ENCODE data around the gene DNAAF8.

The DNAAF8 gene

DNA sequence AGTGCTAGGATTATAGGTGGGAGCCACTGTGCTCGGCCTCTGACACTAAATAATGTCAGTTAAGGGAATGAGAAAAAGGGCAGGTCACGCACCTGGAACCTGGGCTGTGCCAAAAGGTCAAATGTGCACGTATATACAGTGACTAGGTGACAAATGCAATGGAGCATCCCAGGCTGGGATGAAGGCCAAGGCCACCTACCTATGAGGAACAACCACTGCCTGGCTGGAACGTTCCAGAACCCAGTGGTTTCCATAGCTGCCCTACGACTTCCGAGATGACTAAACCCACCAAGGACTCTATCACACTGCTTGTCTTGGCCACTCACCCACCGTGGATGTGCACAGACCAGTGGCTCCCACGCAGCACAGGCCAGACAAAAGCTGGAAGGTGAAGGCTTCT lies 16.6 kb downstream of the DNAAF8 start:
- DNase-seq (ENCODE audit: low read depth in 1 of 2, low spot score in 1 of 2) = no peak

DNA sequence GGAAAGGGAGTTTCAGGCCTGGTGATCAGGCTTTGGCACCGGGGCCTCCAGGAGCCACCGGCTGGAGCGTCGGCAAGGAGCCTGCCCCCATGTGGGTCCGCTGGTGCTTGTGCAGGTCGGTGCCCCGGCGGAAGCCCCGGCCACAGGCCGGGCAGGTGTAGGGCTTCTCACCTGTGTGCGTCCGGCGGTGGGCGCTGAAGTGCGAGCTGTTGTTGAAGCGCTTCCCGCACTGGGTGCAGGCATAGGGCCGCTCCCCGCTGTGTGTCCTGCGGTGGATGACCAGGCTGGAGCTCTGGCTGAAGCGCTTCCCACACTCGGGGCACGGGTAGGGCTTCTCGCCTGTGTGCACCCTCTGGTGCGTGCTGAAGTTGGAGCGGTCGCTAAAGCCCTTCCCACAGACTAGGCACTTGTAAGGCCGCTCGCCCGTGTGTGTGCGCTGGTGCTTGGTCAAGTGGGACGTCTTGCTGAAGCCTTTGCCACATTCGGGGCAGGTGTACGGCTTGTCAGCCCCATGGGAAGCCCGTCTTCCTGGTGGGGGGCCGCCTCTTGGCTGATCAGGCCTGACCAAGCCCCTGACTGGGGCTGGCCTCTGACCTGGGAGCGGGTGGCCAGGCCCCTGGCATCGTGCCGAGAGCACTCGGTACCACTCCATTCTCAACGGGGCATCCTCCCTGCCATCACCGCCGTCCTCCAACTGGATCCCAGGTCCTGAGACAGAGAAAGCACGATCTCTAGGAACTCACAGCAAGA lies 18.2 kb downstream of the DNAAF8 start:
- no peak for DNase-seq (ENCODE audit: low read depth in 1 of 2, low spot score in 1 of 2)

DNA sequence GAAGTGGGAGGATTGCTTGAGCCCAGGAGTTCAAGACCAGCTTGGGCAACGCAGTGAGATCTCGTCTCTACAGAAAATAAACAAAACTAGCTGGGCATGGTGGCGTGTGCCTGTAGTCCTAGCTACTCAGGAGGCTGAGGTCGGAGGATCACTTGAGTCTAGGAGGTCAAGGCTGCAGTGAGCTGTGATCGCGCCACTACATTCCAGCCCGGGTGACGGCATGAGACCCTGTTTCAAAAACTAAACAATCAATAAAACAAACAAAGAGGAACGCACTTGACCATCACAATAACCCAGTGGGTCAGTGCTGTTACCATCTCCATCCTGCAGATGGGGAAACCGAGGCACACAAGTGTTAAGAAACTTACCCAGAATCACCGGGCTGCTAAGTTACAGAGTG lies 18.9 kb downstream of the DNAAF8 start:
- DNase-seq (ENCODE audit: low read depth in 1 of 2, low spot score in 1 of 2) = no peak

DNA sequence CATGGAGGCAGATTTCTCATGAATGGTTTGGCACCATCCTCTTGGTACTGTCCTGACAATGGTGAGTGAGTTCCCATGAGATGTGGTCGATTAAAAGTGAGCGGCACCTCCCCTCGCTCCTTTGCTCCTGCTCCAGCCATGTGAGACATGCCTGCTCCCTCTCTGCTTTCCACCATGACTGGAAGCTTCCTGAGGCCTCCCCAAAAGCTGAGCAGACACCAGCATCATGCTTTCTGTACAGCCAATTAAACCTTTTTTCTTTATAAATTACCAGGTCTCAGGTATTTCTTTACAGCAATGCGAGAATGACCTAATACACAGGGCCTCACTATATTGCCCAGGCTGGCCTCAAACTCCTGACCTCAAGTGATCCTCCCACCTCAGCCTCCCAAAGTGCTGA lies 20.5 kb downstream of the DNAAF8 start:
- DNase-seq (ENCODE audit: low read depth in 1 of 2, low spot score in 1 of 2) = no peak

DNA sequence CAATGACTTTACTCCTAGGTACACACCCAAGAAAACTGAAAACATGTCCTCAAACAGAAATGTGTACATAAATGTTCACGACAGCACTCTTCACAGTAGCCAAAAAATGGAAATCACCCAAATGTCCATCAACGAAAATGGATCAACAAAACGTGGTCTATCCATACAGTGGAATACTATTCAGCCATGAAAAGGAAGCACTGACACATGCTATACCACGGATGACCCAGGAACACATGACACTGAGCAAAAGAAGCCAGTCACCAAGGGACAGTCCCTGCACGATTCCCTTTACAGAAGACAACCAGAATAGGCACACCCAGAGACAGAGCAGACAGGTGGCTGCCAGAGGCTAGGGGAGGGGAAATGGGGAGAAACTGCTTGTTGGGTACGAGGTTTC lies 21.4 kb downstream of the DNAAF8 start:
- DNase-seq (ENCODE audit: low read depth in 1 of 2, low spot score in 1 of 2) = no peak

DNA sequence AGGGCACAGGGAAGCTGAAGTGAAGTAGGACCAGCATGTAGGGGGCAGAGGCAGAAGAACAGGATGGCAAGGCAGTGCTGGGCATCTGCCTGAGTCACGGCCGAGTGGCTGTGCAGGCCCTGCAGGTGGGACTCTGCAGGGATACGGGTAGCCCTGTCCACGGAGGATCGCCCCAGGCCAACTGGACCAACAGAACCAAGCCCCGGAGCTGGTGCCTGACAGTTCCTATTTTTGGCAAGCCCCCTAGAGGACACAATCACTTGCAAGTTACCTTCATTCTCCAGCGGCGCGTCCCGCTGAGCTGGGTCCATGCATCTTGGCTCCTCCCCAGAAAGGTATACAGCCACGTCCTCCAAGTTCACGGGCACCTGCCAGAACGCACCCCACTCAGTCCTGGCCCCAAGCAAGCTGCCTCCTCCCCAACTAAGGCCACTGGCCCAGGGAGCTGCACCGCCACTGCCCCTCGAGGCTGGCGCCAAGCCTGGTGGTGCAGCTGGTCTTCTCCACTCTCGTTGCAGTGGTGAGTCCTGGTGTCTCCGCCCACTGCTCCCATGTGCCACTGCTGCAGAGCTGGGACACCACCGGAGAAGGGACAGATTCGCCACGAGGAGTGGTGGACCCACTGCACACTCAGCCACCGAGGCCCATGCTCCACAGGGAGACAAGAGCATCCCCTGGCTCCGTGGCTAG lies 26.0 kb downstream of the DNAAF8 start:
- DNase-seq (ENCODE audit: low read depth in 1 of 2, low spot score in 1 of 2) = no peak

DNA sequence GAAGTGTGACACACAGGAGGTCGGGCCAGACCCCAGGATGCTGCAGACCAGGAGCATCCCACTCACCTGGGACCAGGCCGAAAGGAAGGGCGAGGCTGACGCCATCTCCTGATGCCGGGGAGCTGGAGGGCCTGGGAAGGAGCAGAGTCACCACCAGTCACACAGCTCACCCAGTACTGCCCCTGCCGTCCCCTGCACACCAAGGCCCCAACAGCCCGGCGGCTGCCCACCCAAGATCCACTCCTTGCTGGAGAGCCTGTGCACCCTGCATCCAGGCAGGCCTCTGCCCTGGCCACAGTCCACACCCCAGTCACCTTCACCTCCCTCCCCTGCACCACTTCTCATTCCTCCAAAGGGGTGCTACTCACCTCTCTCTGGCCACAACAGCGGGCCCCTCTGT lies 27.9 kb downstream of the DNAAF8 start:
- DNase-seq (ENCODE audit: low read depth in 1 of 2, low spot score in 1 of 2) = no peak

DNA sequence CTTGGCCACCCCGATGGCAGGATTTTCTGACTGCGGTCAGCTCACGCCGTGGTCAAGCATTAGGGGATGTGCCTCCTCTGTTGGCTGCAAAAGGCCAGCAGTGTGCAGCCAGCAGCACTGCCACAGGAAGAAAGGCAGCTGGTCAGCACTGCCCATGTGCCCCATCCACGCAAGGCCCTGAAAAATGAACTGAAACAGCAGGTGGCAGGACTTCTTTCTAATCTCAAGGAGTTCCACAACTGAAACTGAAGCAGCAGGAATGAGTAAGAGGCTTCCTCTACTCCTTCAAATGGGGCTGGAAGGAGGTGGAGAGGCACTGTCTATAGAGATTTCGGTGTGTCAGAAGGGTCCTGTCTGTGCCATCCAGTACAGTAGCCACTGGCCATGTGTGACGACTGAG lies 29.5 kb downstream of the DNAAF8 start:
- no peak for DNase-seq (ENCODE audit: low read depth in 1 of 2, low spot score in 1 of 2)

DNA sequence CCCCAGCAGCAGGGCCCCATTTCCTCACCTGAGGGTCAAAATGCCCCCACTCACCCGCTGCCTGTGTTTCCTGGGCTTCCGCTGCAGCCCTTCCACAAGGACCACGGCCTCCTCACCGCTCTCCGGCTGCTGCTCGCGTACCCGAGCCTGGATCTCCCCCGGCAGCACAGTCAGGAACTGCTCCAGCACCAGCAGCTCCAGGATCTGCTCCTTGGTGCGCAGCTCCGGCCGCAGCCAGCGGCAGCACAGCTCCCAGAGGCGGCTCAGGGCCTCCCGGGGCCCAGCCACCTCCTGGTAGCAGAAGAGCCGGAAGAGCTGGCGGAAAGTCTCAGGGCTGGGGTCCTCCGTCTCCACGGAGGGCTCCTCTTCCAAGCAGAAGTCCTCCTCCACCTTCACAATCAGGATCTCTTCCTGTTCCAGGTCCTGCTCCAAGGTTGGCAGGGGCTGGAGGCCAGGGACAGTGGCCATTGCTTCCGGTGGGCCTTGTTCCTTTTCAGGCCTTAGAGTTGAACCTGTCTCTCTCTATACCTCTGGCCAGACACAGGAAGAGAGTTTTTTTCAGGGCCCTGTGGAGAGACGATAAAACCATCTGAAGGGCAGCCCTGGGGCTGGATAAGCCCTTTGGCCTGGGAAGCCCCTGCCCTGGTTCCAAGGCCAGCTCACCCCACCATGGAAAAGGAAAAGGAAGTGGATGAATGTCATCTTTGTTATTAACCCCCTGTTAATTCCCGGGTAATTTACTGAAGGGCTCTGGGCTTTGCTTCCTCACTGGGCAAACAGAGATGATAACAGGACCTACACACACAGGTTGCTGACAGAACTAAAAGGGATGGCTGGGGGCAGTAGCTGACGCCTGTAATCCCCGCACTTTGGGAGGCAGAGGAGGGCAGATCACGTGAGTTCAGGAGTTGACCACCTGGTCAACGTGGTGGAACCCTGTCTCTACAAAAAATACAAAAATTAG lies 31.5 kb downstream of the DNAAF8 start:
- no peak for DNase-seq (ENCODE audit: low read depth in 1 of 2, low spot score in 1 of 2)

DNA sequence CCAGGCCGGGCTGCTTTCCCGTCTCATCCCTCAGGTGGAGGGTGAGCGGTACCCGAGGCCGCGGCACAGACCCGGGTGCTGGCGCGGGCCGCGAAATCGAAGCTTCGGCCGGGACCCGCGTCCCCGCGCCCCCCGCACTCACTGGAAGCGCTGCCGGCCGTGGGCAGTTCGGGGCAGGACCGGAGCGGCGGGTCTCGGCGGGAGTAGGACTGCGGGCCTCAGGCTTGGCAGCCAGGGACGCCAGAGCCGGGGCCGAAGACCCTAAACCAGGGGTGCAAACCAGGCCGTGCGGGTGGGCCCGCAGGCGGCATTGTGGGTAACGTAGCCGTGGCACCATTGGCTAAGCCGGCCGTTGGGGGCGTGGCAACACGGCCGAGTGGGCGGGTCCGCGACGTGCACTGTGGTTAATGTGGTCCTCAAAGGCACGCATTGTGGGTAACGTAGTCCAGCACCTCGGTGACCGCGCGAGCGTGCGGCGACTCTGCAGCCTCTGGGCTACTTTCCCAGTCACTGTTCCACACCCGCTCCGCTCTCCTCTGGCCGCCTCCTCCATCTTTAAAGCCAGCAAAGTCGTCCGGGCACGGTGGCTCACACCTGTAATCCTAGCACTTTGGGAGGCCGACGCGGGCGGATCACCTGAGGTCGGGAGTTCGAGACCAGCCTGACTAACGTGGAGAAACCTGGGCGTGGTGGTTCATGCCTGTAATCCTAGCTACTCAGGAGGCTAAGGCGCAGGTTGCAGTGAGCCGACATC lies 32.7 kb downstream of the DNAAF8 start, which contains the start of gene ZNF500:
Gene ZNF500, minus strand, starts transcription at position 288 of the 754 bp plus-strand sequence. CDS start 1,184 bp downstream, outside the sequence.
- peak; percentile 92 to 98 for DNase-seq (ENCODE audit: low read depth in 1 of 2, low spot score in 1 of 2)

DNA sequence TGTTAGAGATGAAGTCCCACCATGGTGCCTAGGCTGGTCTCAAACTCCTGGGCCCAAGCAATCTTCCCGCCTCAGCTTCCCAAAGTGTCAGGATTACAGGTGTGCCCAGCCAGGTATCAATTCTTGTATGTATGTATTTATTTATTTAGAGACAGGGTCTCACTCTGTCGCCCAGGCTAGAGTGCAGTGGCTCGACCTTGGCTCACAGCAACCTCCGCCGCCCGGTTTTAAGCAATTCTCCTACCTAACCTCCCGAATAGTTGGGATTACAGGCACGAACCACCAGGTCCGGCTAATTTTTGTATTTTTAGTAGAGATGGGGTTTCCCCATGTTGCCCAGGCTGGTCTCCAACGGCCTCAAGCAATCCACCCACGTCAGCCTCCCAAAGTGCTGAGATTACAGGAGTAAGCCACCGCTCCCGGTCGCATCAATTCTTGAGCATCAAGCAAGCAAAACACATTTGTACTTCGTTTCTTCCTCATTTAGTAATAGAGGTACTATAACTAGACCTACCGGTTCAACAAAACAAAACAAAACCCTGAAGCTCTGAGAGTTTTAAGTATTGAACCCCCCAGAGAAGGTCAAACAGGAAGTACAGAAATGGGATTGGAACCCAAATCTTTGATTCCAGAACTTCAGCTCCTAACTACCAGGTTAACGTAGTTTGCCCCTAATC lies 33.7 kb downstream of the DNAAF8 start:
- no peak for DNase-seq (ENCODE audit: low read depth in 1 of 2, low spot score in 1 of 2)

DNA sequence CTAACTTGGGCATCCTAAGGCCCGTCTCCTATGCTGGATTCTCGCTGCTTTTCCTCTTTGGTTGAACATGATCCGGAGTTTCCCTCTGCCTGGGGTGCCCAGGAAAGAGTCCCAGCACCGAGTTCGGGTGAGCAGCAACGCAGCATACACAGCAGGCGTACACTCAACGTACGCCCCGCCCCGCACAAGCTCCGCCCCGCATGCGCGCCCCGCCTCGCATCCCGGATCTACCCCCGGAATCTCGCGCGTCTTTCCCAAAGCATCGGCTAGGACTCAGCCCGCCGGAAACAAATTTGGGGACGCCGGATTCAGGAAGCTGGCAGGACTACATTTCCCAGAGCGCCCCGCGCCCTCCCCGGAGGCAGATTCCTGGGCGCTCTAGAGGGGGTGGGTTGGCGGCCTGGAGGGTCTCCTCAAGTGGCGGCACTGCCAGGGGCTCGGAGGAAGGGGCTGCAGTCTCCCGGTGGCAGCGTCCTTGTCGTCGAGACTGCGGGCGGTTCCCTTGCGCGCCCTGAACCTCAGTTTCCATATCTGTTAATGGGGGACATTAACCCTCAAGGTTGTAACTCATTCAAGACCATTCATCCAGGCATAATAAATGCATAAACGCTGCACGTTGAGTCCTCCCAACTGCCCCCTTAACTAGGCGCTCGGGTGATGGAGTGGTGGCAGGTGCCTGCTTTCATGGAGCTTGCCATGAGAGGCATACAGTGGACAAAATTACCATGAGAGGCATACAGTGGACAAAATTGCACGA lies 34.4 kb downstream of the DNAAF8 start:
- peak; percentile 63 to 82 for DNase-seq (ENCODE audit: low read depth in 1 of 2, low spot score in 1 of 2)

DNA sequence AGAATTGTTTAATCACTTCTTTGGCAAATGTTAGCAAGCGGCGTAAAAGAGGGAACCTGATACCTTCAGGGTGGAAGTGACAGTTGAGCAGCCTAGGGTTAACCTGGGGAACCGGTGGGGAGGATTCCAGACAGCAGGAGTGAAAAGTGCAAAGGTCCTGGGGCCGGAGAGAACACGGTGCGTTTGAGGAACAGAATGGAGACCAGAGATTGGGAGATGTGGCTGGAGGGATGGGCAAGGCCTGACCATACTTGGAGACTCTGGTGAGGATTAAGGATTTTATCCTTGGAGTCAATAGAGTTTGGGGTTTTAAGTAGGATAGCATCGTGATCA lies 34.9 kb downstream of the DNAAF8 start:
- DNase-seq (ENCODE audit: low read depth in 1 of 2, low spot score in 1 of 2) = no peak

DNA sequence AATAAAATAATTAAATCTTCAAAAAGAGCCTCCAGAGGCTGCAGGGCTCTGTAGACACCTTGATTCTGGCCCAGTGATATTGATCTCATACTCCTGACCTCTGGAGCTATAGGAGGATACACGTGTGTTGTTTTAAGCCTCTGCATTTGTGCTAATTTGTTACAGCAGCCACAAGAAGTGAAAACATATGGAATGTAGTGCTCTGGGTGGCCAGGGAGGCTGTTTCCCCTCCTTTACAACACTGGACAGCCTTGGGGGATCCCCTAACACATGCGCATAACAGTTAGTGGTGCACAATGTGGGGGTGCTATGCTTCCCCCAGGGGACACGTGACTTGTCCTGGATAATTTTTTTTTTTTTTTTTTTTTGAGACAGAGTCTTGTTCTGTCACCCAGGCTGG lies 37.3 kb downstream of the DNAAF8 start:
- DNase-seq (ENCODE audit: low read depth in 1 of 2, low spot score in 1 of 2) = no peak

DNA sequence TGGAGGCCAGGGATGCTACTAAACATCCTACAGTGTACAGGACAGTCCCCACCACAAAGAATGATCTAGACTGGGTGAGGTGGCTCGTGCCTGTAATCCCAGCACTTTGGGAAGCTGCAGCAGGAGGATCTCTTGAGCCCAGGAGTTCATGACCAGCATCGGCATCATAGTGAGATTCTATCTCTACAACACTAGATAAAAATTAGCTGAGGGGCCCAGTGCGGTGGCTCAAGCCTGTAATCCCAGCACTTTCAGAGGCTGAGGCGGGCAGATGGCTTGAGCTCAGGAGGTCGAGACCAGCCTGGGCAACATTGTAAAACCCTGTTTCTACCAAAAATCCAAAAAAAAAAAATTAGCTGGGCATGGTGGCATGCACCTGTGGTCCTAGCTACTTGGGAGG lies 38.0 kb downstream of the DNAAF8 start:
- DNase-seq (ENCODE audit: low read depth in 1 of 2, low spot score in 1 of 2) = no peak

DNA sequence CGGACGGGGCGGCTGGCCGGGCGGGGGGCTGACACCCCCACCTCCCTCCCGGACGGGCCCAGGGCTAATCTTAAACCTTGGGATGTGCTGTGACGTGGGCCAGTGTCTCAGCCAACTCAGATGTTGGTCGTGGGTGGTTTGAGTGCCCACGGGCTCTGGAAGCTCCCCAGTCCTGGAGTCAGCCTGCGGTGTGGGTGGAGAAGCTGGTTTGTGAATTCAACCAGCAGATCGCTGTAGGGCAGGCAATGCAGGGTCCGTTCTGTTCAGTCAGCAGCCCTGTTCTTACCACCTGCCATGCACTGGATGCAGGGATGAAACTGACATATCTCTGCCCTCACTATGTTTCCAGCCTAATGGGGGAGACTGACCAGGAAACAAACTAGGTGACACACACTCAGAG lies 40.7 kb downstream of the DNAAF8 start:
- DNase-seq (ENCODE audit: low read depth in 1 of 2, low spot score in 1 of 2) = no peak

DNA sequence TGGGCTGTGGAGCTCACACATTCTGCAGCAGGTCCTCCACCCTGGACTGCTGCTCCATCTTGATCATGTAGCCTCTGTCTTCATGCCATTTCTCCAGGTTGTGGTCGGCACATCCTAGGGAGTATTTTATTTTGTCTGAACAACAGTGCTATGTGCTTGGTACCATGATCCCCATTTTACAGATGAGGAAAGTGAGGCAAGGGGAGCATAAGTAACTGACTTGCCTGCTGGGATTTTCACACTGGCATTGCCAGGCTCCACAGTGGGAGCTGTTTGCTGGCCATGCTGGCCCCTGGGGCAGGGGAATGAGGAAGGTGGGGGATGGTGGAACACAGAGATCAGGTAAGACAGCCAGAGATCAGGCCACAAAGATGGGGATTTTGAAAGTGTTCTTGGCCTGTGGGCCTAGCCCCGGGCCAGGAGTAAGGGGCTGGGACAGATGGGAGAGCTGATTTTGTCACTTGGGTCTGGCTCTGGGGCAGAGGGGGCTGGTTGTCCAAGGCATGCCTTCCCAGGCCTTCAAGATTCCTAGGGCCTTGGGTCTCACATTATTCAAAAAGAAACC lies 41.9 kb downstream of the DNAAF8 start:
- DNase-seq (ENCODE audit: low read depth in 1 of 2, low spot score in 1 of 2) = no peak

DNA sequence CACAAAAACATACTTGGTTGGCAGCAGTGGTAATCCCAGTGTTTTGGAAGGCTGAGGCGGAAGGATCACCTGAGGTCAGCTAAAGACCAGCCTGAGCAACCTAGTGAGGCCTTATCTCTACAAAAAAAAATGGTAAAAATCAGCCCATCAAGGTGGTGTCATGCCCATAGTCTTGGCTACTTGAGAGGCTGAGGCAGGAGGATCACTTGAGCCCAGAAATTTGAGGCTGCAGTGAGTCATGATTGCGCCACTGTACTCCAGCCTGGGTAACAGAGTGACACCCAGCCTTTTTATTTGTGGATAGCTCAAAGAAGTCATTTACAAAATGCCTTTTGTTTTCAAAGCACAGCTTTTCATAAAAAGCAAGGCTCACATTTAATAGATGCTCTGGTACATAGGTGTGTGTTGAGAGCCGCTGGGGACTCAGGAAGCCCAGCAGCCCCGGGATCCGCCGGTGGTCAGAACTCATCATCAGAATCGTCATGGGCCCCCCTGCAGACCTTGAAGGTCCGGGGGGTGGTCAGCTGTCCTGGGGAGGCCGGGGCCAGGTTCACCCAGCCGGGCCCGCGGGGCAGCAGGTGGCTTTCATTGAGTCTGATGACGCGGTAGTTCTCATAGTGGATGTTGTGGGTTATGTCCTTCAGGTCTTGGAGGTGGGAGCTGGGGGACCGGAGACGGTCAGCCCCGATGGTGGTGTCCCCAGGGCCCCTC lies 43.2 kb downstream of the DNAAF8 start:
- no peak for DNase-seq (ENCODE audit: low read depth in 1 of 2, low spot score in 1 of 2)

DNA sequence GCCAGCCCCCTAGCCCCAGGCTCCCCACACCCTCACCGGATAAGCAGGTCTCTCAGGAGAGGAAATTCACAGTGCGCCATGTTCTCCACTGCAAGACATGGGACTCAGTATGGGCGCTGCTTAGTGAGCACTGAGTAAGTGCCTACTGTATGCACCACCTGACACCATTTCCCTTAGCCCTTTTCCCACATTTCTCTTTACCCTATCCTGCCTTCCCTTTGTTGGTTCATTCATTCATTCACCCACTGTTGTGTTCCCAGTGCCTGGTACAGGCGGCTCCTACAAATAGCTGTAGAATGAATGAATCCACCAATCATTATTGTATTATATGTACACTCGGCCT lies 43.7 kb downstream of the DNAAF8 start:
- no peak for DNase-seq (ENCODE audit: low read depth in 1 of 2, low spot score in 1 of 2)
